GM10847 (cell line): Measurements from ENCODE around the gene CCDC178.

Experiments used
- POLR2A ChIP-seq: IDR thresholded peaks from 2 replicates; pipeline ENCODE4 v1.6.1; 2011; ENCODE audit not compliant: insufficient read length; ENCODE audit errors: extremely low read depth

CCDC178 gene

GRCh38 chr18:32907311-32907585 lies 533.3 kb downstream of the CCDC178 start:
- TF ChIP-seq POLR2A, result no peak

GRCh38 chr18:32906506-32907310 lies 533.8 kb downstream of the CCDC178 start:
- no peak for TF ChIP-seq POLR2A

DNA sequence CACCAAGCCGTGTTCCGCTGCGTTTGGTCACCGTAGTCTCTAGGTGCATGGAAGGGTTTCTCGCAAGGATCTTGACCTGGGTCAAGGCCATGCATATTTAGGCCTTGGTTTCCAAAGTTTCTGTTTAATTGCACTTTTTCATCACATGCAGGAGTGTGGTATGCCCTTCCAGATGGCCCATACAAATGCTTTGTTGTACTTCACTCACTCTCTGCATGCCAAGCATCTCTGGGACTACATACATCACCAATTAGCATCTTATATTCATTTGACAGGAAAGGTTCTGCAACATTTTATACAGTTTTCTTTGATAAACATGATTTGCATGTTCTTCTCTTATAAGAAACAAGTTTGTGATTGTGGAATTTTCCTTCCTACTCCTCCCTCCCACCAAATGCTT lies 534.9 kb downstream of the CCDC178 start:
- no peak for TF ChIP-seq POLR2A

GRCh38 chr18:32902568-32903330 lies 537.8 kb downstream of the CCDC178 start:
- no peak for TF ChIP-seq POLR2A

- no peak for TF ChIP-seq POLR2A
Measured at GRCh38 chr18:32899819-32900218, 540.7 kb downstream of the CCDC178 start.

DNA sequence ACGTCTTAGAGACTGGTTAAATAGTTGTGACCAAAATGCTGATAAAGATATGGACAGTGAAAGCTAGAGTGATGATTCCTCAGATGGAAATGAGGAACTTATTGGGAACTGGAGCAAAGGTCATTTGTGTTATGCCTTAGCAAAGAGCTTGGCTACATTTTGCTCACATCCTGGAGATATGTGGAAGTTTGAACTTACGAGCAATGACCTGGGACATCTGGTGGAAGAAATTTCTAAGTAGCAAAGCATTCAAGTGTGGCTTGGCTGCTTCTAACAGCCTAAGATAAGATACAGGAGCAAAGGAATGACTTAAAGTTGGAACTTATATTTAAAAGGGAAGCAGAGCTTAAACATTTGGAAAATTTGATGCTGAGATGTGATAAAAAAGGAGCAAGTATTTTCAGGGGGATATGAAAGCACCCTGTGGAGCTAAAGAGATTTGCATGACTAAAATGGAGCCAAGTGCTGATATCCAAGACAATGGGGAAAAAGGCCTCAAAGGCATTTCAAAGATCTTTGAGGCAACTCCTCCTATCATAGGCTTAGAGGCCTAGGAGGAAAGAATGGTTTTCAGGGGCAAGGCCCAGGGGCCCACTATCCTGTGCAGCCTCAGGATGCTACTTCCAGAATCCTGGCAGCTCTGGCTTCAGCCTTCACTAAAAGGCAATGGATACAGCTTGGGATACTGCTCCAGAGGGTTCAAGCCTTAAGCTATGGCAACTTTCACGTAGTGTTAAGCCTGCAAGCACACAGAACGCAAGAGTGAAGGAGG lies 543.6 kb downstream of the CCDC178 start:
- no peak for TF ChIP-seq POLR2A

GRCh38 chr18:32893915-32894314 lies 546.6 kb downstream of the CCDC178 start:
- no peak for TF ChIP-seq POLR2A

- TF ChIP-seq POLR2A, result no peak
Measured at GRCh38 chr18:32891797-32892196, 548.7 kb downstream of the CCDC178 start.

- TF ChIP-seq POLR2A, result no peak
Measured at GRCh38 chr18:32891130-32891529, 549.4 kb downstream of the CCDC178 start.

DNA sequence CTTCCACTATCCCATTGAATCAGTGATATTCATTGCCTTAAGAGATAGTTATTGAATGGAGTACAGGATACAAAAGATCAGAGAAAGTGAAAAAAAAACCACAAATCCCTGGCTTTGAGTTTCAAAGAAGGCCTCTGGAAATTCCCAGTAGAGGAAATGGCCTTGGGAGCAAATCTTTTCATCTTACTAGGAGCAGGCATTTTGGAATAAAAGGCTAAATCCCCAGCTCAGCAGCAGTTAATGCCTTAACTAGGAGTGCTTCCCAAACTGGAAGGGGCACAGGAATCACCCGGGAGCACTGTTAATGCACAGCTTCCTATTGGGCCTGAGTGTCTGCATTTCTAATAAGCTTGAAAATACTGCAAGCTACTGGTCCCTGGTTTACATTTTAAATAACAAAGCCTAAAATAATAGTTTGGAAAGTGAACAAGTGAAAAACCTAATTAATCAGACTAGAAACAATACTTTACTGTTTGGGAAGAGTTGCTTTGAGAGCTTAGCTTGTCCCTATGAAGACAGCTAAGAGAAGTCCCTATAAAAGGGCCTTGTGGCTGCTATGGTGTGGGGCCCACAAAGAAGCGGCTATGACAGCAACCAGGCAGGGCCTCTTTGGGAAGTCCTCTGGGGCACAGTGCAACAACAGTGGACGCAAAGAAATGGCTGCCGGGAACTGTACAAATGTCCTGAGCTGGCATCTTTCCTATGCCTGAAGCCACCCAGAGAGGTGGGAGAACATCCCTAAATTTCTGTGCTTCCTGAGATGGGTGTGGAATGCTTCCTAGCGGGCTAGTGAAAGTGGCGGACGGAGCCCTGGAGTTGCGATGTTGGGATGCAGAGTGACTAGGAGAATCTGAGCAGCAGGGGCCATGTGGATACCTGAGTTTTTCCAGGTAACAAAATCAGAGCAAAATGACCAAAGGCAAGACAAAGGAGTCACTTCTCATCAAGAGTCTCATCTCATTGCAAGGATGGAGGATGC lies 550.6 kb downstream of the CCDC178 start:
- no peak for TF ChIP-seq POLR2A

DNA sequence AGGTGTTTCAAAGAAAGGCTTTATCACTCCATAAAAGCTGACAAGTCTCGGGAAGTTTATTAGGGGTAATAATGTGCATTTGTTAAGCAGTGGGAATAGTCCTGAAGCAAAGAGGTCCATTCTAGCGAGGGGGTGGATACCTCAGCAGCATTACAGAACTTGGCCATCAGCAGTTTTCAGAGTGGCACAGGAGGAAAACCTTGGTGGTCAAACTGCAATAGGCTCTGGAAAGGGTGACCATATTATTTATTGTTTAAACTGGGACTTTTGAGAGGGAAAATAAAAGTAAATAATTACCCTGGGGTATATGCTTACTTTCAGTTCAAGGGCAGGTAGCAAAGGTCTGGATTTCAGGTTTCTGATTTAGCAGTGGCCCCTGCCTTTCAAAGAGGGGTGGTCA lies 552.2 kb downstream of the CCDC178 start:
- TF ChIP-seq POLR2A, result no peak
